K562 (cell line): Measurements from ENCODE around the gene TTYH2. TPM values are rescaled to one million over a fixed set of nuclear protein-coding genes. Genes with fewer than 3 reads are reported as not detected.

Source experiments
- BDP1 ChIP-seq: IDR thresholded peaks from 3 replicates; pipeline ENCODE4 v1.6.1; 2011; ENCODE audit not compliant: insufficient read length, insufficient read depth
- CBX3 ChIP-seq, 2 experiments: IDR thresholded peaks; 1 replicate in 1 of 2; 2 replicates in 1 of 2; pipeline ENCODE4 v1.6.1; 2012; ENCODE audit warnings: inconsistent platforms in 2 of 2, low read length in 2 of 2, borderline replicate concordance in 1 of 2, control low read depth in 1 of 2
- FOXK2 ChIP-seq, 2 experiments: fragments of 450-650 bp; IDR thresholded peaks in 1 of 2; conservative IDR thresholded peaks in 1 of 2; 2 replicates each; pipeline ENCODE4 v1.6.1; 2016; ENCODE audit warnings: low read depth in 2 of 2, mild to moderate bottlenecking in 1 of 2
- HDAC6 ChIP-seq: IDR thresholded peaks from 2 replicates; pipeline ENCODE4 v1.6.1; 2012; ENCODE audit warnings: low read depth, mild to moderate bottlenecking, control low read depth, inconsistent platforms, low read length, moderate library complexity
- KAT8 ChIP-seq: fragments of 450-650 bp; IDR thresholded peaks from 2 replicates; pipeline ENCODE4 v1.6.1; 2016; ENCODE audit warnings: low read depth, mild to moderate bottlenecking
- NRF1 ChIP-seq, 2 experiments: fragments of 450-650 bp; IDR thresholded peaks in 1 of 2; conservative IDR thresholded peaks in 1 of 2; 2 replicates each; pipeline ENCODE4 v1.6.1; 2014; ENCODE audit warnings: mild to moderate bottlenecking in 2 of 2
- PTBP1 ChIP-seq: fragments of 200-400 bp; formaldehyde crosslinking; IDR thresholded peaks from 2 replicates; pipeline ENCODE4 v1.6.1; 2017; ENCODE audit warnings: low read depth, low read length
- RBM34 ChIP-seq: fragments of 200-400 bp; formaldehyde crosslinking; IDR thresholded peaks from 2 replicates; pipeline ENCODE4 v1.6.1; 2018; ENCODE audit warnings: low read length, borderline replicate concordance; ENCODE audit not compliant: insufficient read depth
- SMAD3 ChIP-seq: fragments of 450-650 bp; formaldehyde crosslinking; conservative IDR thresholded peaks from 2 replicates; pipeline ENCODE4 v1.4.0; 2020; ENCODE audit warnings: mild to moderate bottlenecking
- ZNF253 ChIP-seq: fragments of 250-450 bp; sonication (Bioruptor Pico); conservative IDR thresholded peaks from 2 replicates; pipeline ENCODE4 v1.6.1; 2021; ENCODE audit warnings: mild to moderate bottlenecking
- ZNF445 ChIP-seq: fragments of 250-450 bp; sonication (Bioruptor Pico); IDR thresholded peaks from 2 replicates; pipeline ENCODE4 v1.4.0; 2020; ENCODE audit warnings: low read depth, mild to moderate bottlenecking, moderate library complexity
- ZNF764 ChIP-seq: fragments of 250-450 bp; sonication (Bioruptor Pico); IDR thresholded peaks from 2 replicates; pipeline ENCODE4 v1.4.0; 2020; ENCODE audit warnings: low read depth, mild to moderate bottlenecking, moderate library complexity
- polyA plus RNA-seq, 8 experiments: library from polyadenylated mRNA; depleted of rRNA in 4 of 8; stranded (reverse) in 5 of 8; unstranded in 3 of 8; fragments of >200 nt; fragmentation: Nextera tagmentation in 2 of 8; fragmentation: Illumina TruSeq in 1 of 8; extraction: Ambion mirVana in 2 of 8; extraction: Trizol in 1 of 8; gene quantifications; 2 replicates each; pipeline versions ENCODE4 v1.2.1 to v1.2.3, GENCODE V29; 2011 to 2014; ENCODE audit warnings: inconsistent platforms in 1 of 8, missing spikeins in 1 of 8
- total RNA-seq, 7 experiments: library from RNA; depleted of rRNA in 6 of 7; stranded (reverse); fragments of >200 nt in 6 of 7; fragmentation: Illumina TruSeq in 2 of 7; extraction: Trizol in 2 of 7; gene quantifications; 2 replicates each; pipeline versions ENCODE4 v1.2.1 to v1.2.3, GENCODE V29; 2011 to 2021; ENCODE audit warnings: low replicate concordance in 1 of 7
- TF ChIP-seq, protein P1 (sequence below): fragments of 450-650 bp; conservative IDR thresholded peaks from 2 replicates; pipeline ENCODE4 v1.6.1; 2016; ENCODE audit warnings: missing genetic modification characterization, low read depth, mild to moderate bottlenecking, control low read depth, missing compliant biosample characterization
- TF ChIP-seq, protein P2 (sequence below): fragments of 150-350 bp; IDR thresholded peaks from 2 replicates; pipeline ENCODE4 v1.6.1; 2014; ENCODE audit warnings: low read depth, mild to moderate bottlenecking, low read length, borderline replicate concordance
- TF ChIP-seq, protein P3 (sequence below): sonication (generic); formaldehyde crosslinking; IDR thresholded peaks from 2 replicates; pipeline ENCODE4 v1.8.1; 2023; ENCODE audit warnings: mild to moderate bottlenecking, missing genetic modification reagents, moderate library complexity
- TF ChIP-seq, protein P4 (sequence below): fragments of 250-450 bp; sonication (Bioruptor Pico); IDR thresholded peaks from 2 replicates; pipeline ENCODE4 v1.4.0; 2020; ENCODE audit warnings: mild to moderate bottlenecking, moderate library complexity

The TTYH2 gene
- total and polyA plus RNA-seq, 9 of the 15 experiments (the other 6 are each of a cell fraction or from before 2014, with no cell fraction given), result 0.03 to 2.0 (median 0.91) TPM

DNA sequence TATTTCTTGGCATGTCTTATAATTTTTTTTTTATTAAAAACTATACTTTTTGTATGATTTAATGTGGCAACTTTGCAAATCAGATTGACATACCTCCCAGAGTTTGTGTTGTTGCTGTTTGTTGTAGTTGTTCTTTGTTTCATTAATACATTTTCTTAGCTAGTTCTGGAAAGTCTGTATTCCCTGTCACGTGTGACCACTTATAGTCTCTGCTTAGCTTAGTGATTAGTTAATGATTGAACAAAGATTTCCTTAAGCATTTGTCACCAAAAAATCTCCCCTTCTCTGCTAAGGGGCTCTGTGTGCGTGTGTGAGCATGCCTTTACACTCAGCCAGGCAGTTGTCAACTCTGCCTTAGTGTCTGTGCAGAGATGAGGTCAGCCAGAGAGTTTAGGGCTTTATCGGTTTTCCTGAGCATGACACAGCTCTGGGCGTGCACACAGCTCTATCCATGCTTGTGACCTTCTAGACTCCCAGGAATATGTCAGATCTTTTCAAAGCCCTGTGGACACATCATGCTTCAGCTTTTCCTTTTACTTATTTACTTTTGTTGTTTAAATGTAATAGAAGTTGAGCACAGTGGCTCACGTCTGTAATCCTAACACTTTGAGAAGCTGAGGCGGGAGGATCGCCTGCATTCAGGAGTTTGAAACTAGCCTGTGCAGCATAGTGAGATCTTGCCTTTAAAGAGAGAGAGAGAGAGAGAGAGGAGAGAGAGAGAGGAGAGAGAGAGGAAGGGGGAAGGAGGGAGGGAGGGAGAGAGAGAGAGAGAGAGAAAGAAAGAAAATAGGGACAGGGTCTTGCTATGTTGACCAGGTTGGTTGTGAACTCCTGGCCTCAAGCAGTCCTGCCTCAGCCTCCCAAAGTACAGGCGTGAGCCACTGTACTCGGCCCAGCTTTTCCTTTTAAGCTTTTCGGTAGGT lies 82.5 kb downstream of the TTYH2 start (continued):
- TF ChIP-seq CBX3 (IDR thresholded peaks at IDR 0.05; ENCODE audit: borderline replicate concordance in 1 of 2, low read length in 2 of 2), result 0 out of 3 replicates have a peak, but pooled peaks of 1 of the 2 experiments have one; percentile 43
- TF ChIP-seq, protein P1, sequence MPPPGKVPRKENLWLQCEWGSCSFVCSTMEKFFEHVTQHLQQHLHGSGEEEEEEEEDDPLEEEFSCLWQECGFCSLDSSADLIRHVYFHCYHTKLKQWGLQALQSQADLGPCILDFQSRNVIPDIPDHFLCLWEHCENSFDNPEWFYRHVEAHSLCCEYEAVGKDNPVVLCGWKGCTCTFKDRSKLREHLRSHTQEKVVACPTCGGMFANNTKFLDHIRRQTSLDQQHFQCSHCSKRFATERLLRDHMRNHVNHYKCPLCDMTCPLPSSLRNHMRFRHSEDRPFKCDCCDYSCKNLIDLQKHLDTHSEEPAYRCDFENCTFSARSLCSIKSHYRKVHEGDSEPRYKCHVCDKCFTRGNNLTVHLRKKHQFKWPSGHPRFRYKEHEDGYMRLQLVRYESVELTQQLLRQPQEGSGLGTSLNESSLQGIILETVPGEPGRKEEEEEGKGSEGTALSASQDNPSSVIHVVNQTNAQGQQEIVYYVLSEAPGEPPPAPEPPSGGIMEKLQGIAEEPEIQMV, result no peak; the same call in 1 of the 2 replicates
- TF ChIP-seq RBM34, result no peak
- no peak for TF ChIP-seq ZNF764 (CRISPR knock-in tag)
- TF ChIP-seq ZNF253 (CRISPR knock-in tag), result no peak
- TF ChIP-seq NRF1 (conservative IDR thresholded peaks at IDR 0.05 in 1 of 2, IDR thresholded peaks at IDR 0.05 in 1 of 2), result peak; percentile 71 to 75
- TF ChIP-seq FOXK2 (conservative IDR thresholded peaks at IDR 0.05 in 1 of 2, IDR thresholded peaks at IDR 0.05 in 1 of 2; ENCODE audit: low read depth in 2 of 2), result peak; percentile 32 to 60; a peak in 2 of 4 replicates
- no peak for TF ChIP-seq BDP1
- TF ChIP-seq, protein P2, sequence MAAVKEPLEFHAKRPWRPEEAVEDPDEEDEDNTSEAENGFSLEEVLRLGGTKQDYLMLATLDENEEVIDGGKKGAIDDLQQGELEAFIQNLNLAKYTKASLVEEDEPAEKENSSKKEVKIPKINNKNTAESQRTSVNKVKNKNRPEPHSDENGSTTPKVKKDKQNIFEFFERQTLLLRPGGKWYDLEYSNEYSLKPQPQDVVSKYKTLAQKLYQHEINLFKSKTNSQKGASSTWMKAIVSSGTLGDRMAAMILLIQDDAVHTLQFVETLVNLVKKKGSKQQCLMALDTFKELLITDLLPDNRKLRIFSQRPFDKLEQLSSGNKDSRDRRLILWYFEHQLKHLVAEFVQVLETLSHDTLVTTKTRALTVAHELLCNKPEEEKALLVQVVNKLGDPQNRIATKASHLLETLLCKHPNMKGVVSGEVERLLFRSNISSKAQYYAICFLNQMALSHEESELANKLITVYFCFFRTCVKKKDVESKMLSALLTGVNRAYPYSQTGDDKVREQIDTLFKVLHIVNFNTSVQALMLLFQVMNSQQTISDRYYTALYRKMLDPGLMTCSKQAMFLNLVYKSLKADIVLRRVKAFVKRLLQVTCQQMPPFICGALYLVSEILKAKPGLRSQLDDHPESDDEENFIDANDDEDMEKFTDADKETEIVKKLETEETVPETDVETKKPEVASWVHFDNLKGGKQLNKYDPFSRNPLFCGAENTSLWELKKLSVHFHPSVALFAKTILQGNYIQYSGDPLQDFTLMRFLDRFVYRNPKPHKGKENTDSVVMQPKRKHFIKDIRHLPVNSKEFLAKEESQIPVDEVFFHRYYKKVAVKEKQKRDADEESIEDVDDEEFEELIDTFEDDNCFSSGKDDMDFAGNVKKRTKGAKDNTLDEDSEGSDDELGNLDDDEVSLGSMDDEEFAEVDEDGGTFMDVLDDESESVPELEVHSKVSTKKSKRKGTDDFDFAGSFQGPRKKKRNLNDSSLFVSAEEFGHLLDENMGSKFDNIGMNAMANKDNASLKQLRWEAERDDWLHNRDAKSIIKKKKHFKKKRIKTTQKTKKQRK, result no peak
- TF ChIP-seq HDAC6, result no peak
- no peak; the same call in 1 of the 2 replicates for TF ChIP-seq SMAD3 (CRISPR knock-in tag)
- TF ChIP-seq PTBP1, result no peak
- no peak for TF ChIP-seq ZNF445
- no peak for TF ChIP-seq KAT8
- TF ChIP-seq, protein P3, sequence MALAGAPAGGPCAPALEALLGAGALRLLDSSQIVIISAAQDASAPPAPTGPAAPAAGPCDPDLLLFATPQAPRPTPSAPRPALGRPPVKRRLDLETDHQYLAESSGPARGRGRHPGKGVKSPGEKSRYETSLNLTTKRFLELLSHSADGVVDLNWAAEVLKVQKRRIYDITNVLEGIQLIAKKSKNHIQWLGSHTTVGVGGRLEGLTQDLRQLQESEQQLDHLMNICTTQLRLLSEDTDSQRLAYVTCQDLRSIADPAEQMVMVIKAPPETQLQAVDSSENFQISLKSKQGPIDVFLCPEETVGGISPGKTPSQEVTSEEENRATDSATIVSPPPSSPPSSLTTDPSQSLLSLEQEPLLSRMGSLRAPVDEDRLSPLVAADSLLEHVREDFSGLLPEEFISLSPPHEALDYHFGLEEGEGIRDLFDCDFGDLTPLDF, result no peak
- TF ChIP-seq, protein P4, sequence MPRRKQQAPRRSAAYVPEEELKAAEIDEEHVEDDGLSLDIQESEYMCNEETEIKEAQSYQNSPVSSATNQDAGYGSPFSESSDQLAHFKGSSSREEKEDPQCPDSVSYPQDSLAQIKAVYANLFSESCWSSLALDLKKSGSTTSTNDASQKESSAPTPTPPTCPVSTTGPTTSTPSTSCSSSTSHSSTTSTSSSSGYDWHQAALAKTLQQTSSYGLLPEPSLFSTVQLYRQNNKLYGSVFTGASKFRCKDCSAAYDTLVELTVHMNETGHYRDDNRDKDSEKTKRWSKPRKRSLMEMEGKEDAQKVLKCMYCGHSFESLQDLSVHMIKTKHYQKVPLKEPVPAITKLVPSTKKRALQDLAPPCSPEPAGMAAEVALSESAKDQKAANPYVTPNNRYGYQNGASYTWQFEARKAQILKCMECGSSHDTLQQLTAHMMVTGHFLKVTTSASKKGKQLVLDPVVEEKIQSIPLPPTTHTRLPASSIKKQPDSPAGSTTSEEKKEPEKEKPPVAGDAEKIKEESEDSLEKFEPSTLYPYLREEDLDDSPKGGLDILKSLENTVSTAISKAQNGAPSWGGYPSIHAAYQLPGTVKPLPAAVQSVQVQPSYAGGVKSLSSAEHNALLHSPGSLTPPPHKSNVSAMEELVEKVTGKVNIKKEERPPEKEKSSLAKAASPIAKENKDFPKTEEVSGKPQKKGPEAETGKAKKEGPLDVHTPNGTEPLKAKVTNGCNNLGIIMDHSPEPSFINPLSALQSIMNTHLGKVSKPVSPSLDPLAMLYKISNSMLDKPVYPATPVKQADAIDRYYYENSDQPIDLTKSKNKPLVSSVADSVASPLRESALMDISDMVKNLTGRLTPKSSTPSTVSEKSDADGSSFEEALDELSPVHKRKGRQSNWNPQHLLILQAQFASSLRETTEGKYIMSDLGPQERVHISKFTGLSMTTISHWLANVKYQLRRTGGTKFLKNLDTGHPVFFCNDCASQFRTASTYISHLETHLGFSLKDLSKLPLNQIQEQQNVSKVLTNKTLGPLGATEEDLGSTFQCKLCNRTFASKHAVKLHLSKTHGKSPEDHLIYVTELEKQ (CRISPR knock-in tag), result 0 out of 2 replicates have a peak, but pooled peaks have one; percentile 20
